B cell (primary cell): ENCODE measurements around the gene MAPRE3.

Experiments
- CTCF ChIP-seq: fragments of 200-600 bp; IDR thresholded peaks from one replicate; pipeline ENCODE4 v1.8.0; 2022; ENCODE audit warnings: antibody characterized with exemption, mild to moderate bottlenecking
- EZH2 ChIP-seq: IDR thresholded peaks from 2 replicates; pipeline ENCODE4 v1.6.1; 2012; ENCODE audit warnings: borderline replicate concordance, low read depth, mild to moderate bottlenecking, moderate library complexity, low read length; ENCODE audit not compliant: insufficient read depth, poor library complexity, severe bottlenecking

- TF ChIP-seq CTCF (no peak), EZH2 (no peak)
Observed at GRCh38 chr2:26974352-26974751, 3.9 kb downstream of the MAPRE3 start.
